HG03159 (cell line): Measurements from ENCODE around the gene RNF41.

ENCODE experiments used
- ATAC-seq: cut with Tn5 transposase; IDR thresholded peaks from one replicate; pipeline ENCODE4 v1.9.1; 2021; ENCODE audit warnings: mild to moderate bottlenecking, moderate library complexity; ENCODE audit not compliant: unreplicated experiment

Gene RNF41

DNA sequence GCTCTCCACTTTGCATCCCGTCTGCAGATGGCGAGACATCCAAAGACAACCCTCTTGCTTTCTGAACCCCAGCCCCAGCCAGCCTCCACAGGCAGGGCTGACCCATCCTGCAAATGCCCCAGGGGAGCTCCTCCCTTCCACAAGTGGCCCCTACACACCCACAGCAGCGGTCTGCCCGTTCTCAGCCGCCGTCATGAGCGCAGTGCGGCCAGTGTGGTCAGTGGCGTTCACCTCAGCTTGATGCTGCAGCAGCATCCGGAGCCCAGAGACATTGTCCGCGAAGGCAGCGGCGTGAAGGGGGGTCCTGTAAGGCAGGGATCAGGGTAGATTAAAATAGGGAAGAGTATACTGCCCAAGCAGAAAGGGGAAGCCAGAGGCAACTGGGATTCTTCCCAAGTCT, 22.8 kb upstream of the RNF41 start:
- ATAC-seq: no peak

DNA sequence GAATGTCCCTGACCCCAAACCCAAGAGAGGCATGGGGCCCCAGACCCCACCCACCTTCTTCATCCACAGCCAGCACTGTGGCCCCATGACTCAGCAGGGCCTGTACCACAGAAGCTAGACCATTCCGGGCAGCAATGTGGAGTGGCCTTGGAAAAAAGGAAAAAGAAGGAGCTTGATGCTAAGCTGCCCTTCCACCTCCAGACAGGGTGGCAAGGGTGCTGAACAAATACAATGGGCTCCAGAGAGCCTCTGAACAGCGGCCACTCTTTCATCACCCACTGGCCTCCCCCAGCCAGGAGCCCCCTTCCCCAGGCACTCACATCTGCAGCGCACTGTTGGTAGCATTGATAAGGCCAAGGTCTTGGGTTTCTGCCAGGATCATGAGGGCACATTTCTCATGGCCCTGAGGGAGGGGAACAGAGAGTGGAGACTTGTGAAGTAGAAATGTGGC, 22.0 kb upstream of the RNF41 start:
- no peak for ATAC-seq

- ATAC-seq: no peak
Measured at GRCh38 chr12:56242986-56243385, 21.3 kb upstream of the RNF41 start.

DNA sequence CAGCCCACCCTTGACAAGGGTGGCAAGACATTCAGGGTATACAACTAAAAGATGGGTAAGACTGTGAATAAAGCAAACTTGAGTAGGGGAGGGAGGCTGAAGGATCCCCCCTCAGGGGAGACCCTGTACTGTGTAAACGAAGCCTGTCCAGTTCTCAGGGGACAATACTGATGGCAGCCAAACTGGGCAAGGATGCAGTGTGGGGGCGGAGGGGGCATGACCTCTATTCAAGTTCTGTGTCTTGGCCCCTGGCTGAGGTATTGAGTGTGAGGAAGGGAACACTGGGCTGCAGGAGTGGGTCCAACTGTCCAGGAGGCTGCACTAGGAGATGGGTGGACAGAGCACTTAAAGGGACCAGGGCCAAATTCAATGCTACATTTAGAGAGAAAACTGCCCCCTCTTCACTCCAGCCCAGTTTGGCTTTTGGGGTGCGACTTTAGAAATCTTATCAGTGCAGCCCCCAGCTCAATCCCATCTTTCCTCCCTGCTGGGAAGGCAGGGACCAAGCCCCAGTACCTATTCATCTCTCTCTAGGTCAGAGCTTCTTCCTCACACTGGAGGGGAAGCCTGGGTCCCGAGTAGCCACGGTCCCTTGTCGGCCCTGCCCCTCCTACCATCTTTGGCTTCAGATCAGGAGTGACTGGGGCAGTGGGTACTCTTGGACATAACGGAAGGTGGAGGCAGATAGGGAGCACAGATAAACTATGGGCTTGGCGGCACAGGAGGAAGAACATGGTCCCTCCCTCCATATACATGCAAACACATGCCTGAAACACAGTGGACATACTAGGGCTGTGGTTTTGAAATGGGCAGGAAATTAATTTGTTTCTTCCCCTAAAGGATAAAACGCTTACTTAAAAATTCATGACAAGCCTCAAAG, 19.9 kb upstream of the RNF41 start:
- no peak for ATAC-seq

DNA sequence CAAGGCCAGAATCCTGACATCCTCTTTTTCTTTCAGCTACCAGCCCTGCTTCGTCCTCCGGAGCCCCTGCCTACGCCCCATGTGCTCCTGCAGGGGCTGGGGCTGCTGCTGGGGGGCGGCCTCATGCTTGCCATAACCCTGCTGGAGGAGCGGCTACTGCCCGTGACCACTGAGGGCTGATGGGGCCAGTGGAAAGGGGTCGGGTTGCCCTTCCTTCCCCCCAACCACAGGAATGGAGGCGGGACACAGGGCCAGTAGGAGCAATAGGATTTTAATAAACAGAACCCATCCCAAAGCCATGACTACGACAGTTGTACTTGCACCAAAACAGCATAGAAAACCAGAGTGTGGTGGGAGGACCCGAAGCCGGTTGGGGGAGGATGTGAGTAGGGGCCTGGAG, 15.8 kb upstream of the RNF41 start:
- ATAC-seq: no peak

DNA sequence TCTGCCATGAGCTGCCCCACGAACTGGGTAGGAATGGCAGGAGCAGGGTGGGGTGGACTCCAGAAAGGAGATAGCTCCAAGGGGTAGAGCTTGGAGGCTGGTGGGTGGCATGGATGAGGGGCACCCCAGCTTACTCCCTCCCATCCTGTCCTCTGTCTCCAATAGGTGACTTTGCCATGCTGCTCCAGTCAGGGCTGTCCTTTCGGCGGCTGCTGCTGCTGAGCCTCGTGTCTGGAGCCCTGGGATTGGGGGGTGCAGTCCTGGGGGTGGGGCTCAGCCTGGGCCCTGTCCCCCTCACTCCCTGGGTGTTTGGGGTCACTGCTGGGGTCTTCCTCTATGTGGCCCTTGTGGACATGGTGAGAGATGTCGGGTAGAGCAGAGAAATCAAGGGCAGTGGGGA, 15.3 kb upstream of the RNF41 start:
- no peak for ATAC-seq

DNA sequence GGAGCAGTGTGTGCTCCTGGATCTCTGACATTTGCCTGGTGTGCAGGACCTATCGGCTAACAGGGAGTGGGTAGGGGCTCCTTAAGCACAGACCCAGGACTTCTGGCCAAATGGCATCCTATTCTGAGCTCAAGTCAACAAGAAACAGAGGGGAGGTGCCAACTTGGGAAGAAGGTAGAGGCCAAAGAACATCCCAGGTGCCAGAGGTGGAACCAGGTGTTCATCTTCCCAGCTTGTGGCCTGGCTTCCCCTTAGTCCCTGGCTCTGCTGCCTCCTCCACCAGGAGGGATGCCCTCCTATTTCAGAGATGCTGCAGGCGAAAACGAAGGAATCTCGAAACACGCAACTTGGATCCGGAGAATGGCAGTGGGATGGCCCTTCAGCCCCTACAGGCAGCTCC, 14.4 kb upstream of the RNF41 start:
- ATAC-seq: no peak

DNA sequence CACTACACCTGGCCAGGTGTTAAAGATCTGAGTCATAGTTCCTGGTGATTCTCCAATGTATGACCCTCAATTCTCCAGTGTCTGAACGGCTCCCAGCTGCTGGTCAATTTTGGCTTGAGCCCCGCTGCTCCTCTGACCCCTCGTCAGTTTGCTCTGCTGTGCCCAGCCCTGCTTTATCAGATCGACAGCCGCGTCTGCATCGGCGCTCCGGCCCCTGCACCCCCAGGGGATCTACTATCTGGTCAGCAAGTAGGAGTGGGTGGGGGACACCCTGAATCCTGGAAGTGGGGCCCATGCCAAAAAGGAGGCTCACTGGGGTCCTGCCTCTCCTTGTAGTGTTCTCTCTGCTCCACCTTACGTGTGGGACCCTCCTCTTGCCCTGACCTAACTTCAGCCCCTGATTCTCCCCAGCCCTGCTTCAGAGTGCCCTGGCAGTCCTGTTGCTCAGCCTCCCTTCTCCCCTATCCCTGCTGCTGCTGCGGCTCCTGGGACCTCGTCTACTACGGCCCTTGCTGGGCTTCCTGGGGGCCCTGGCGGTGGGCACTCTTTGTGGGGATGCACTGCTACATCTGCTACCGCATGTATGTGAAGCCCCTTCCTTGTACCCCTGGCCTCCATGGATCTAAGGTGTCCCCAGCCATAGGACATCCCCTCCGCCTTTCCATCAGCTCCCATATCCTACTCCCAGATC, 13.2 kb upstream of the RNF41 start:
- ATAC-seq: no peak

DNA sequence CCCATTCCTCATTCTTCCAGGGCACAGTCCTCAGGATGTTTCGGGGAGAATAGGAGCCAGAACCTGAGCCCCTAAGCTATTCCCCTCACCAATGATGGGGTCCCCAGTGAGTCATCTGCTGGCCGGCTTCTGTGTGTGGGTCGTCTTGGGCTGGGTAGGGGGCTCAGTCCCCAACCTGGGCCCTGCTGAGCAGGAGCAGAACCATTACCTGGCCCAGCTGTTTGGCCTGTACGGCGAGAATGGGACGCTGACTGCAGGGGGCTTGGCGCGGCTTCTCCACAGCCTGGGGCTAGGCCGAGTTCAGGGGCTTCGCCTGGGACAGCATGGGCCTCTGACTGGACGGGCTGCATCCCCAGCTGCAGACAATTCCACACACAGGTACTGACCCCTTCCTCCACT, 9.5 kb upstream of the RNF41 start:
- ATAC-seq: no peak

- no peak for ATAC-seq
Measured at GRCh38 chr12:56230432-56231183, 8.9 kb upstream of the RNF41 start.

DNA sequence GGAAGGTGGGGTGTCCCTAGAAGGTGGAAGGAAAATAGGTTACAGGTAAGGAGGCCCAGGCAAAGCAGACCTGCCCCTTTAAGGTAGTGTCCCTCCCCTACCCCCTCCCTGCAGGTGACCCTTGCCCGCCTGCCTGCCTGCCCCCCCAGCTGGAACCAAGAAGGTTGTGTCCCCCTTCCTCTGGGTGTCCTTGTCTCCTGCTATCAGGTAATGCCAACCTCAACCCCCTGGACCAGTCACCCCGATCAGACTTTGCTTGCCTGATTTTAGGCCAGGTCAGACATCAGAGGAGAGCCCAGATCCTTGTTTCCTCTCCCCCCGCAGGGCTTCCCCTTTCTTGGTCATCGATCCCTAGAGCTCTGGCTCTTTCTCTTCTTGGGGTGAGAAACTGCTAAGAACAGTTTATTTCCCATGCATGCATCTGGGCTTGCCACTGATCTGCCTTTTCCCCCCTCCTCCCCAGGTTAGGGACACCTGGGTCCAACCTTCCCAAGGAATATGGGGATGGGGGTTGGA, 8.3 kb upstream of the RNF41 start, which contains the start of gene SLC39A5:
Gene SLC39A5 (plus strand): TSS at position 136 of the 516 bp plus-strand sequence. CDS start 1,224 bp downstream, outside the sequence.
- no peak for ATAC-seq

DNA sequence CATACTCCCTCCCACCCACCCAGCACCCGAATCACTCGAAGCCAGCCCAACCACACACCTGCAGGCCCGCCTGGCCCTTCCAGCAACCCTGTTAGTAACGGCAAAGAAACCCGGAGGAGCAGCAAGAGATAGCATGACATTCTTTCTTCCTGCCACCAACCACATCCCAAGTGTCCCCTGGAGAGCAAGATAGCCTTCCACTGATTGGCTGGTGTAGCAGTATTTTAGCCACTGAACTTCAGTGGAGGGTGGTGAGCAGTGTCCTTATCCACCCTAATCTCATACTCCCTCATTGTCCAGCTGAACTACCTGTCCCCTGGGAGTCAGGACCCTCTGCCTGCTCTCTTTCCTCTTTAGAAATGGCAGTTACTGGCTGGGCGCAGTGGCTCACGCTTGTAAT, 7.4 kb upstream of the RNF41 start:
- no peak for ATAC-seq

GRCh38 chr12:56224954-56225353, 3.2 kb upstream of the RNF41 start:
- ATAC-seq: no peak

GRCh38 chr12:56224102-56224701, 2.5 kb upstream of the RNF41 start, which contains the start of gene NABP2:
Gene NABP2, plus strand, starts transcription at chr12:56224342. Its CDS starts 515 bp downstream, at chr12:56224857.
- ATAC-seq: peak; percentile 64

- no peak for ATAC-seq
Measured at GRCh38 chr12:56223571-56224101, 1.9 kb upstream of the RNF41 start.

DNA sequence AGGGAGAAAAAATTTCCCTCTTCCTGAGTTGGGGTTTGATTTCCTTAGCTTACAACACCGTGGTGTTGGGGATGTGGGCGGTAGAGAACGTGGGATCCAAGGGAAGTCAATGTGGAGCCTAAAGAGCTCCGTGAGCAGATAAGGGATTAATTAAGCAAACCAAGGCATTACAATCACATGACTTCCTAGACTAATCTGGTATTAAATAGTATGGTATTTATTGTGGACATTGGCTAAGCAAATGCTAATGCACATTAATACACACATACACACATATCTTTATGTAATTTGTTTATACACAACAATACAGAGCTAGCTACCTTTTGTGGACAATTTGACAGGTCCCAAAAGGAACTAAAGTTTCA, 791 bp upstream of the RNF41 start:
- no peak for ATAC-seq

- ATAC-seq: no peak
Measured at GRCh38 chr12:56221232-56221756, 428 bp downstream of the RNF41 start.

GRCh38 chr12:56220611-56221231, 1.0 kb downstream of the RNF41 start:
- ATAC-seq: no peak

DNA sequence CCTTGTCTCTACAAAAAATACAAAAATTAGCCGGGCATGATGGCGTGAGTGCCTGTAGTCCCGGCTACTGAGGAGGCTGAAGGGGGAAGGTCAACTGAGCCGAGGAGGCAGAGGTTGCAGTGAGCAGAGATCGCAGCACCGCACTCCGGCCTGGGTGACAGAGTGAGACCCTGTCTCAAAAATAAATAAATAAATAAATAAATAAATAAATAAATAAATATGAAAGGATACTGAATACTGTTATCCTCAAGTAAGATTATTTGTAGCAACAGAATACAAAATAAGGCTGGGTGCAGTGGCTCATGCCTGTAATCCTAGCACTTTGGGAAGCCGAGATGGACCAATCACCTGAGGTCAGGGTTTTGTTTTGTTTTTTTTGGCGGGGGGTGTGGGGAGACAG, 1.9 kb downstream of the RNF41 start:
- no peak for ATAC-seq

- ATAC-seq: no peak
Measured at GRCh38 chr12:56216461-56216860, 5.3 kb downstream of the RNF41 start.
